Colonic mucosa (tissue), 4 donors: ENCODE data around the gene PLD6. TPM values are rescaled to one million over a fixed set of nuclear protein-coding genes. Genes with fewer than 3 reads are reported as not detected.

Experiments used
- DNase-seq: peaks from one replicate; pipeline ENCODE4 v3.0.0-alpha.2; 2020
- H3K27ac ChIP-seq: fragments of 200-600 bp; one replicate; pipeline ENCODE4 v1.8.0; 2021
- H3K27me3 ChIP-seq: fragments of 200-600 bp; one replicate; pipeline ENCODE4 v1.8.0; 2021
- H3K36me3 ChIP-seq: fragments of 200-600 bp; one replicate; pipeline ENCODE4 v1.8.0; 2021
- H3K4me1 ChIP-seq: fragments of 200-600 bp; one replicate; pipeline ENCODE4 v1.8.0; 2021; ENCODE audit warnings: mild to moderate bottlenecking
- H3K4me3 ChIP-seq: fragments of 200-600 bp; one replicate; pipeline ENCODE4 v1.8.0; 2021
- H3K9ac ChIP-seq, 2 donors: one replicate each; pipeline ENCODE4 v1.7.0; 2013; ENCODE audit warnings: control low read depth in 2 of 2, low read depth in 2 of 2, low read length in 2 of 2
- H3K9me3 ChIP-seq: fragments of 200-600 bp; one replicate; pipeline ENCODE4 v1.8.0; 2021
- CTCF ChIP-seq: fragments of 200-600 bp; IDR thresholded peaks from one replicate; pipeline ENCODE4 v1.8.0; 2022; ENCODE audit warnings: antibody characterized with exemption, mild to moderate bottlenecking
- intact Hi-C: fragments of 100-400 bp; cut with DNase I; formaldehyde crosslinking; loops from one replicate; pipeline ENCODE4 v1.14.1; 2022
- total RNA-seq, 2 donors: library from RNA; stranded (reverse); fragmentation: NEBNext Ultra II Directional in 1 of 2; extraction: Animal tissue kit (Norgen Biotek cat#: 25700) in 1 of 2; gene quantifications; one replicate each; pipeline ENCODE4 v1.2.1, GENCODE V29; 2021
- donor health status: healthy.
- donor health status: DM: no; HTN: no; CAD: no.
- donor health status: DM: no; HTN: no; CAD: no.

PLD6 gene
- total RNA-seq, 2 donors from 2014 or later, result 1.3 to 1.4 TPM

DNA sequence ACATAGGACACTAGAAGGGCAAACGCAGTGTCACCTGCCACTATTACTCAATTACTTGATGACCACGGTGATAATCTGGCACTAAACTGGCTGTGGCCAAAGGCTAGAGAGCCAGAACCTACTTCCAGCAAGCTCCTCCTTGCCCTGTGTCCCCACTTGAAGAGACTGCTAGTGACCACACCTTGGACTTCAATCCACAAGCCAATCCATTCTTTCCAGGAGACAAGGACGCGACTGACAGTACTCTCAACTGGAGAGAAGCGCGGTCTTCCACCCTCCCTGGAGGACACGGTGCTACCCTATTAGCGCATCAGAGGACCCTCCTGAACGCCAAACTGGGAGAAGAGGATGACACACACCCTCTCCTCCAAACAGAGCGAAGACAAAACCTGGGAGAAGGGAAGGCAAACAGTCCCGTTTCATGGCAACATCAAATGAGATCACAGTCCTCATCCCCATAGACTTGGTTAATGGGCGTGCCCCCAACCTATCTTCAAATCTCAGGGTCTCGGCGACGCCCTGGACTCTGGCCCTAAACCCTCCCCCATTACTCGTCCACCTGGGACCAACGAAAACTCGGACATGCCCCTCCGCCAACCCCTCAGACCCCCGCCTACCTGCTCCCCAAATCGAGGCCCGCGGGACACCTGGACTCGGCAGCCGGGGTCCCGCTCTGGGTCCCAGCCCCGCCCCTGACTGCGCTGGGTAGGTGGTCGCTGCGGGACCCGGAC, 30.3 kb upstream of the PLD6 start:
- Histone ChIP-seq H3K9ac (peak overlapping the region; percentile 95 to 96), H3K4me3 (peak overlapping the region; percentile 90), H3K4me1 (no peaks in the 10 kb centered on the region), H3K9me3 (no peaks in the 10 kb centered on the region), H3K27ac (peak overlapping the region; percentile 78), H3K27me3 (no peaks in the 10 kb centered on the region), H3K36me3 (peaks cover 3% of the 10 kb centered on the region)
- TF ChIP-seq CTCF, result no peak
- peak; percentile 46 for DNase-seq
- intact Hi-C loops, result no loop called here

- H3K4me1 ChIP-seq, result no peaks in the 10 kb centered on the region
- no peaks in the 10 kb centered on the region for H3K27me3 ChIP-seq
- H3K36me3 ChIP-seq, result peaks cover 9% of the 10 kb centered on the region
- H3K4me3 ChIP-seq, result peak overlapping the region; percentile 90
- no peak for TF ChIP-seq CTCF
- peak overlapping the region; percentile 40 to 95 for H3K9ac ChIP-seq
- H3K9me3 ChIP-seq, result no peaks in the 10 kb centered on the region
- DNase-seq, result no peak
- intact Hi-C loops, result no loop called here
- H3K27ac ChIP-seq, result peak overlapping the region; percentile 78
Measured at GRCh38 chr17:17235212-17236174, 29.4 kb upstream of the PLD6 start.

GRCh38 chr17:17232303-17232621, 26.1 kb upstream of the PLD6 start:
- peaks cover 25% of the 10 kb centered on the region for H3K36me3 ChIP-seq
- no peak for TF ChIP-seq CTCF
- peak overlapping the region in 1 of 2 donors; percentile 18 for H3K9ac ChIP-seq
- DNase-seq, result no peak
- no peaks in the 10 kb centered on the region for H3K4me1 ChIP-seq
- no peak overlapping the region for H3K4me3 ChIP-seq
- H3K9me3 ChIP-seq, result no peaks in the 10 kb centered on the region
- no peaks in the 10 kb centered on the region for H3K27me3 ChIP-seq
- intact Hi-C loops, result no loop called here
- H3K27ac ChIP-seq, result no peak overlapping the region

DNA sequence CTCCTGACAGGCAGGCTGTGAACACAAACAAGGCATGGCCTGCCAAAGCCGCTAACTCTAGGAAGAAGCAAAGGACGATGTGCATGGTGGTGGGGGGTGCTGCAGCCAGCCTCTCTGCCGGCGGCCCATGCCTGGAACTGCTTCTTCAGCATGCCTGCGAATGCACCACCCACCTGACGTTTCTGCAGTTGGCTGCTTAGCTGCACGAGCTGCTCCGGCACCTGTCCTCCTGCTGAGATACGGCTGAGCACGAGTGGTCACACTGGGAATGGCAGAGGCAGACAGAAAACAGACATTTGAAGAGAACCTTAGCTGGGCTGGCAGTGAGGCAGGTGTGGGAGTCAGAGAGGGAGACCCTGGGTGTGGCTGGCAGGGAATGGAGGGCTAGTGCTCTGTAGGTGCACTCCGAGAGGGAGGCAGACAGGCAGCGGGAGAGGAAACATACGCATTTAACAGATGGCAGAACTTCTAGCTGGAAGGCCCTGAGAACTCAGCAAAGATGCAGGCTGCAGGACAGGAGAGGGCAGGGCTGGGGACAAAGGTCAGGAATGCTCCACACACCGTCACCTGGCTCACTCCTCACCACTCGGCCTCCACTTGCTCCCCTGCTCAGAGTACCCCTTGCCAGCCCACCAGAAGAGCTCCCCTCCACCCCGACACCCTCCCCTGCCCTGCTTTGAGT, 25.6 kb upstream of the PLD6 start:
- Histone ChIP-seq H3K4me1 (no peaks in the 10 kb centered on the region), H3K27me3 (no peaks in the 10 kb centered on the region), H3K27ac (no peak overlapping the region), H3K36me3 (peaks cover 25% of the 10 kb centered on the region), H3K4me3 (no peak overlapping the region), H3K9ac (peak overlapping the region in 1 of 2 donors; percentile 18), H3K9me3 (no peaks in the 10 kb centered on the region)
- intact Hi-C loops, result no loop called here
- DNase-seq, result no peak
- no peak for TF ChIP-seq CTCF
